Uterus (tissue), 2 donors: ENCODE measurements around the gene ADIPOR2.

ENCODE experiments used
- POLR2A ChIP-seq, 2 donors: fragments of 450-650 bp; IDR thresholded peaks; one replicate each; pipeline ENCODE4 v1.6.1; 2016; ENCODE audit warnings: antibody characterized with exemption in 2 of 2, mild to moderate bottlenecking in 1 of 2, moderate library complexity in 1 of 2
- TF ChIP-seq, protein P1 (sequence below), 4 experiments: fragments of 200-600 bp in 2 of 4; fragments of 450-650 bp in 2 of 4; sonication (generic) in 2 of 4; IDR thresholded peaks; one replicate each; pipeline ENCODE4 v1.5.1; 2016 to 2019; ENCODE audit warnings: antibody characterized with exemption in 4 of 4, mild to moderate bottlenecking in 2 of 4, moderate library complexity in 1 of 4

DNA sequence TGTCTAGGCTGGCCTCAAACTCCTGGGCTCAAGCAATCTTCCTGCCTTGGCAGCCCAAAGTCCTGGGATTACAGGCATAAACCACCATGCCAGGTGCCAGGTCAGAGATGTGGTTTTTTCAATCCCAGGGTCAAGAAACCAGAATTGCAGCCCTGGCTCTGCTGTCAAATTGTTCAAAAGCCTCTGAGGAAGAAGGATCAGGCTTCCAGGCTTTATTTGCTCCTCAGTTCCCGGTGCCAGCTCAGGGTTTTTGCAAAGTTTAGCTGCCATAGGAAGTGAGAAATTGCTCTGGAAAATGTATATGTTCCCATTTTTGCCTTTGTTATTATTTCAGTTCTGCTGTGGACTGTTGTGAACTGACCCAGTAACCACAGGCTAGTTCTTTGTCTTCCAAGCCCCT, 33.2 kb upstream of the ADIPOR2 start:
- TF ChIP-seq, protein P1, sequence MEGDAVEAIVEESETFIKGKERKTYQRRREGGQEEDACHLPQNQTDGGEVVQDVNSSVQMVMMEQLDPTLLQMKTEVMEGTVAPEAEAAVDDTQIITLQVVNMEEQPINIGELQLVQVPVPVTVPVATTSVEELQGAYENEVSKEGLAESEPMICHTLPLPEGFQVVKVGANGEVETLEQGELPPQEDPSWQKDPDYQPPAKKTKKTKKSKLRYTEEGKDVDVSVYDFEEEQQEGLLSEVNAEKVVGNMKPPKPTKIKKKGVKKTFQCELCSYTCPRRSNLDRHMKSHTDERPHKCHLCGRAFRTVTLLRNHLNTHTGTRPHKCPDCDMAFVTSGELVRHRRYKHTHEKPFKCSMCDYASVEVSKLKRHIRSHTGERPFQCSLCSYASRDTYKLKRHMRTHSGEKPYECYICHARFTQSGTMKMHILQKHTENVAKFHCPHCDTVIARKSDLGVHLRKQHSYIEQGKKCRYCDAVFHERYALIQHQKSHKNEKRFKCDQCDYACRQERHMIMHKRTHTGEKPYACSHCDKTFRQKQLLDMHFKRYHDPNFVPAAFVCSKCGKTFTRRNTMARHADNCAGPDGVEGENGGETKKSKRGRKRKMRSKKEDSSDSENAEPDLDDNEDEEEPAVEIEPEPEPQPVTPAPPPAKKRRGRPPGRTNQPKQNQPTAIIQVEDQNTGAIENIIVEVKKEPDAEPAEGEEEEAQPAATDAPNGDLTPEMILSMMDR (IDR thresholded peaks at IDR 0.05): no peak
- TF ChIP-seq POLR2A (IDR thresholded peaks at IDR 0.05): no peak
